ENCODE measurements around the gene ANTXR1.

ANTXR1 gene

GRCh38 chr2:69011611-69012157 lies 1.3 kb upstream of the ANTXR1 start:
- no peak overlapping the region for H3K4me3 ChIP-seq (ENCODE audit: low read depth, low read length)
- TF ChIP-seq CTCF (IDR thresholded peaks at IDR 0.05; ENCODE audit: low read depth, low read length, missing control alignments), result no peak
- DNase-seq (ENCODE audit: low read depth), result no peak
- in situ Hi-C loops (cut with HindIII; ENCODE audit: low sequenced_read_pairs), result loop anchor here (25.0 kb wide), 1 partner anchor 101 kb away; no protein-coding TSS in a partner anchor

- in situ Hi-C loops (cut with HindIII; ENCODE audit: low sequenced_read_pairs), result loop anchor here (25.0 kb wide), 1 partner anchor 100 kb away; no protein-coding TSS in a partner anchor
- TF ChIP-seq CTCF (IDR thresholded peaks at IDR 0.05; ENCODE audit: low read depth, low read length, missing control alignments), result peak; percentile 82
- no peak for DNase-seq (ENCODE audit: low read depth)
- peak overlapping the region; percentile 82 for H3K4me3 ChIP-seq (ENCODE audit: low read depth, low read length)
These were observed 453 bp upstream of the ANTXR1 start for GRCh38 chr2:69012310-69013141.

GRCh38 chr2:69013840-69014821 lies 1.2 kb downstream of the ANTXR1 start:
- no peak for DNase-seq (ENCODE audit: low read depth)
- peak overlapping the region; percentile 82 for H3K4me3 ChIP-seq (ENCODE audit: low read depth, low read length)
- peak; percentile 36 for TF ChIP-seq CTCF (IDR thresholded peaks at IDR 0.05; ENCODE audit: low read depth, low read length, missing control alignments)
- in situ Hi-C loops (cut with HindIII; ENCODE audit: low sequenced_read_pairs), result loop anchor here (25.0 kb wide), 1 partner anchor 98 kb away; no protein-coding TSS in a partner anchor

- DNase-seq (ENCODE audit: low read depth), result no peak
- no peak overlapping the region for H3K4me3 ChIP-seq (ENCODE audit: low read depth, low read length)
- in situ Hi-C loops (cut with HindIII; ENCODE audit: low sequenced_read_pairs), result loop anchor here (25.0 kb wide), 1 partner anchor 95 kb away; no protein-coding TSS in a partner anchor
- no peak for TF ChIP-seq CTCF (IDR thresholded peaks at IDR 0.05; ENCODE audit: low read depth, low read length, missing control alignments)
These were observed 4.1 kb downstream of the ANTXR1 start for GRCh38 chr2:69017080-69017479.

GRCh38 chr2:69017835-69018234 lies 4.9 kb downstream of the ANTXR1 start:
- TF ChIP-seq CTCF (IDR thresholded peaks at IDR 0.05; ENCODE audit: low read depth, low read length, missing control alignments), result no peak
- DNase-seq (ENCODE audit: low read depth), result no peak
- no peak overlapping the region for H3K4me3 ChIP-seq (ENCODE audit: low read depth, low read length)
- in situ Hi-C loops (cut with HindIII; ENCODE audit: low sequenced_read_pairs), result loop anchor here (25.0 kb wide), 1 partner anchor 94 kb away; no protein-coding TSS in a partner anchor

- H3K4me3 ChIP-seq (ENCODE audit: low read depth, low read length), result no peak overlapping the region
- no peak for DNase-seq (ENCODE audit: low read depth)
- no peak for TF ChIP-seq CTCF (IDR thresholded peaks at IDR 0.05; ENCODE audit: low read depth, low read length, missing control alignments)
- in situ Hi-C loops (cut with HindIII; ENCODE audit: low sequenced_read_pairs), result loop anchor here (25.0 kb wide), 1 partner anchor 94 kb away; no protein-coding TSS in a partner anchor
These were observed 5.7 kb downstream of the ANTXR1 start for GRCh38 chr2:69018678-69019095.
